Esophagus muscularis mucosa (tissue), 4 donors: ENCODE data around the gene CACNA2D2.

Experiments
- EP300 ChIP-seq: sonication (generic); formaldehyde crosslinking; IDR thresholded peaks from one replicate; pipeline ENCODE4 v1.6.1; 2017; ENCODE audit warnings: antibody characterized with exemption
- POLR2AphosphoS5 ChIP-seq, 2 donors: sonication (generic); formaldehyde crosslinking; IDR thresholded peaks; one replicate each; pipeline ENCODE4 v1.6.1; 2017; ENCODE audit warnings: antibody characterized with exemption in 2 of 2
- TF ChIP-seq, protein P1 (sequence below), 3 experiments: fragments of 200-600 bp in 2 of 3; fragments of 450-650 bp in 1 of 3; sonication (generic) in 2 of 3; IDR thresholded peaks; one replicate each; pipeline ENCODE4 v1.5.1; 2017 to 2019; ENCODE audit warnings: antibody characterized with exemption in 3 of 3, mild to moderate bottlenecking in 2 of 3, moderate library complexity in 1 of 3

DNA sequence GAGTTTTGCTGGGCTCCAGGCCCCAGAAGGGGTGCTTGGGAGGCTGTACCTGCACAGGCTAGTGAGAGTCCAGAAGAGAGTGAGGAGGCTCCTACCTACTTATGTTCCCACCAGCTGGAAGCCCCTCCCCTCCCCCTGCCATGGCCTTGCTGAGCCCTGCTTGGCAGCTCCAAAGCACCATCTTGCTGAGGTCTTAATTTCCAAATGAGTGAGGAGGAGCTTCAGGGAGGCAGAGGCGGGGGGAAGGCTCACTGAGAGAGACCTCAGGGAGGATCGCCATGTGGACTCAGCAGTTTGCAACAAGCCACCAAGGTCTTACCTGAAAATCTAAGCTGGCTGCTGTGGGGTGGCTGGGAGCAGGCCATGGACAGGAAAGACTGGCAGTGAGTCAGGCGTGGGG, 8.7 kb upstream of the CACNA2D2 start:
- TF ChIP-seq, protein P1, sequence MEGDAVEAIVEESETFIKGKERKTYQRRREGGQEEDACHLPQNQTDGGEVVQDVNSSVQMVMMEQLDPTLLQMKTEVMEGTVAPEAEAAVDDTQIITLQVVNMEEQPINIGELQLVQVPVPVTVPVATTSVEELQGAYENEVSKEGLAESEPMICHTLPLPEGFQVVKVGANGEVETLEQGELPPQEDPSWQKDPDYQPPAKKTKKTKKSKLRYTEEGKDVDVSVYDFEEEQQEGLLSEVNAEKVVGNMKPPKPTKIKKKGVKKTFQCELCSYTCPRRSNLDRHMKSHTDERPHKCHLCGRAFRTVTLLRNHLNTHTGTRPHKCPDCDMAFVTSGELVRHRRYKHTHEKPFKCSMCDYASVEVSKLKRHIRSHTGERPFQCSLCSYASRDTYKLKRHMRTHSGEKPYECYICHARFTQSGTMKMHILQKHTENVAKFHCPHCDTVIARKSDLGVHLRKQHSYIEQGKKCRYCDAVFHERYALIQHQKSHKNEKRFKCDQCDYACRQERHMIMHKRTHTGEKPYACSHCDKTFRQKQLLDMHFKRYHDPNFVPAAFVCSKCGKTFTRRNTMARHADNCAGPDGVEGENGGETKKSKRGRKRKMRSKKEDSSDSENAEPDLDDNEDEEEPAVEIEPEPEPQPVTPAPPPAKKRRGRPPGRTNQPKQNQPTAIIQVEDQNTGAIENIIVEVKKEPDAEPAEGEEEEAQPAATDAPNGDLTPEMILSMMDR (IDR thresholded peaks at IDR 0.05): no peak
- TF ChIP-seq POLR2AphosphoS5 (IDR thresholded peaks at IDR 0.05): no peak
- TF ChIP-seq EP300: no peak
